ENCODE measurements around the gene MIA.
"Not testable (repeated sequence)": the region's sequence is repeated elsewhere in the genome, so short reads cannot be mapped to it uniquely, and the experiment has no call there.

Gene MIA

DNA sequence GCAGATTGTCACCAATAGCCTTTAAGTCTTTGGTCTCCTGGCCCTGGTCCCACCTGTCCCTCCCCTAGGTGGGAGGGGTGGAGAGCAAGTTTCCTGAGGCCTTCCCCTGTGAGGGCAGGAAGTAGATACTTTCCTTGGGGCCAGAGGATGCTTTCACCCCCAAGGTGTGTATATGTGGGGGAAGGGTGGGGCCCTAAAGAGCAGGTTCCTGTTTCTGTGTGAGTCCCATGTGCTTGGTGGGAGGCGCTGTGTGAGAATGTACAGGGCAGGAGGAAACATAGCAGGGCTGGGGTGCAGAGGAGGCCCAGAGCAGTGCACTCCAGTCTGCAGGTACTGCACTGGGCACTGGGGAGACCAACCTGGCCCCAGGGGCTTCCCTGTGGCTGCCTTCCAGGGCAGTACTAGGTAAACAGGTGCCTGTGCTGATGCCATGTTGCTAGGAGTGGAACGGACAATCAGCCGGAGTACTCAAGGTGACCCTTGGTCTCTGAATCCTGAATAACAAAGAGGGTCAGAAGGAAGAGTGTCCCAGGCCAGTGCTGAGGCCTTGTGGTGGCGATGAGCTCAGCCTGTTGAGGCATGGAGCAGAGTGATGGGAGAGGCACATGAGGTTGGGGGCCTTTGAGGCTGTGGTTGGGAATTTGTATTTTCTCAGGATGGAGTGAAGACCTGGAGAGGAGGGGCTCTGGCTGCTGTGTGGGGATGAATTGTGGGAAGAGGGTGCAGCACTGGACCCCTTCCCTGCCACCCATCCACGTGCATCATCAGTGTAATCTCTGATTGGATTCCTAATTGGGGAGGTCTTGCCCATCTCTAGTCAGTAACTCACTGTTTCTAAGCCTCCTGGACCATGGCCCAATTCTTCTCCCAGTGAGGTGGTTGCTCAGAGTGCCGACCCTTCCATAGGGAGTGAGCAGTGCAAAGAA lies 28.8 kb downstream of the MIA start:
- peak; percentile 57 for DNase-seq (ENCODE audit: low read depth)

DNA sequence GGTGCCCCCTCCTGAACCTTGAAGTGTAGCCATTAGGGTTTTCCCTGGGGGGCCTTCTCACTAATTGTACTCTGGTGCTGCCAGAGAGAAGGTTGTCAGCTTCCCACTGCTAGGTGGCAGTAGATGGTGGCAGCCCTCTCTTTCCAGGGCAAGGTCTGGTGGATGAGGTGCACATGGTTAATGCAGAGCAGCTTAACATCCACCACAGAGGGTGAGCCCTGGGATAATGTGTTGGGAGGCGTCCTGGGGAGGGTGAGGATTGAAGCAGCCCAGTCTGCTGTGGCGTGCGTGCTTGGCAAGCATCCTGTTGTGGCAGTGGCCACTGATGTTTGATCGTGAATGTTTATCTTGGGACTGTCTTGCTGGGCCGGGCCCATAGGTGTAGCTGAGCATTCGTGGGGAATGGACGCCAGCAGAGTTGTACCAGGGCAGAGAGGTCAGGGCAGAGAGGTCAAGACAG lies 29.5 kb downstream of the MIA start:
- no peak for DNase-seq (ENCODE audit: low read depth)

GRCh38 chr19:40805258-40805868 lies 30.0 kb downstream of the MIA start:
- DNase-seq (ENCODE audit: low read depth) = peak; percentile 40

GRCh38 chr19:40806423-40807146 lies 31.3 kb downstream of the MIA start:
- peak; percentile 65 for DNase-seq (ENCODE audit: low read depth)

- DNase-seq (ENCODE audit: low read depth) = no peak
Observed at GRCh38 chr19:40807147-40808020, 32.1 kb downstream of the MIA start.

DNA sequence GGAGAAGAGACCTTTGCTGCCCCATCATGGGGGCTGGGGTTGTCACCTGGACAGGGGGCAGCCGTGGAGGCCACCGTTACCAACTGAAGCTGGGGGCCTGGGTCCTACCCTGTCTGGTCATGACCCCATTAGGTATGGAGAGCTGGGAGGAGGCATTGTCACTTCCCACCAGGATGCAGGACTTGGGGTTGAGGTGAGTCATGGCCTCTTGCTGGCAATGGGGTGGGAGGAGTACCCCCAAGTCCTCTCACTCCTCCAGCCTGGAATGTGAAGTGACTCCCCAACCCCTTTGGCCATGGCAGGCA lies 32.7 kb downstream of the MIA start:
- no peak for DNase-seq (ENCODE audit: low read depth)

DNA sequence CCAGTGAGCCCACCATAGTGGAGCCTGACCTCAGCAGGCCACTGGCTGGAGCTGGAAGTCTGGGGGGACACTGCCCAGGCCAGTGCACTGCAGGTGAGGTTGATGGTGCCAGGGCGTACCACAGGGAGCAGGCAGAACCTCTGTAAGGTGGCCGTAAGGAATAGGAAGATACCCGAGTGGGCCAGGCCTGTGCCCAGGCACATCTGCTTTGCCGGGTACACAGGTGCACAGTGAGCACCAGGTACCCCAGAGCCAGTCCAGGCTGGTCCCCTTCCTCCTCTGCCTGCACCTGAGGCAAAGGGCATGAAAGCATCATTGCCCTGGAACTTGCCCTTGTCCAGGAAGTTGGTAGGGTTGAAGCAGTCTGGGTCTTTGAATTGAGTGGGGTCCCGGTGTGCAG lies 33.2 kb downstream of the MIA start:
- no peak for DNase-seq (ENCODE audit: low read depth)

DNA sequence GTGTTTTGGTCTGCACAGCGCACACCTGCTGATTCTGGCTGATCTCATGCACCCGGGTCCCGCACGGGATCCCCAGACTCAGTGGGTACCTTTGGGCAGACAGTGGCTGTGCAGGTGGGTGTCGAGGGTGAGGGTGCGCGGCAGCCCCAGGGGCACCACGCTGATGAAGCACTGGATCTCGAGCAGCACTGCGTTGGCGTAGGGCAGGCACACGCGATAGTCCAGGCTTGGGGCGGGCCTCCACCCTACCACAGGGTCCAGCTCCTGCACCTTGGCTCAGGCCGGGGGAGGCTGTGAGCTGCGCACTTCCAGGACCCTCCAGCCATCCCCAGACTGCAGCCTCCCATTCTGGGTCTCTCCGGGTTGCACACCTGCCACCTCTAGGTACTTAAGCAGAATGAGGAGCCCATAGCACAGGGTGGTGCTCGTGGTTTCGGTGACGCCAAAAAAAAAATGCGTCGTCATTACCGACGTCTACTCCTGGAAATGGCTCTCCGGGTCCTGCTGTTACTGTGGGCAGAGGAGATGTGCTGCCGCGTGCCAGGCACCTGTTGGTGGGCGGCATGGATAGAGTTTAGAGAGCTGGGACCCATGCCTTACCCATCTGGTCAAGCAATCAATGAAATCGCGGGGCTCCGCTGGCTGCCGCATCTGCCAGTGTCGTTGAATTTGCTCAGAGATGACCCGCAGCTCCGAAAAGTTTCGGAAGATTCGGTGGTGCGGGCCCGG lies 34.2 kb downstream of the MIA start:
- no peak for DNase-seq (ENCODE audit: low read depth)

DNA sequence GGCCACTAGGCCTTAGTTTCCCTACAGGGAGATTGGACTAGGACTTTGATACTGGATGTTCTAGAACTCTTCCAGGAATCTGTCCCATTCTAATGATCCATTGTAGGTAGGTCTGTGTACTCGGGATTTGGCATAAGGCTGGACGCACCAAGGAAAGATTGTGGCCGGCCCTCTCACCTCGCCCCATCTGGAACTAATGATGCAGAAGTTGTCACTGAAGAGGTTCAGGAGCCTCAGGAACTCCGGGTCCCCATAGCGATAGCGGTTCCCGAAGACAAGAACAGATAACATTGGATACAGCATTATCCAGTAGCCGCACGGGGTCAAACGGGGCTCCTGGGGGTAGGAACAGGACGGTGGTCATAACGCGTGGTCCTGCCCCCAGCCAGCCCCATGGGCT lies 34.8 kb downstream of the MIA start:
- no peak for DNase-seq (ENCODE audit: low read depth)

- not testable (repeated sequence) for DNase-seq (ENCODE audit: low read depth)
Observed at GRCh38 chr19:40810649-40811408, 35.5 kb downstream of the MIA start.

DNA sequence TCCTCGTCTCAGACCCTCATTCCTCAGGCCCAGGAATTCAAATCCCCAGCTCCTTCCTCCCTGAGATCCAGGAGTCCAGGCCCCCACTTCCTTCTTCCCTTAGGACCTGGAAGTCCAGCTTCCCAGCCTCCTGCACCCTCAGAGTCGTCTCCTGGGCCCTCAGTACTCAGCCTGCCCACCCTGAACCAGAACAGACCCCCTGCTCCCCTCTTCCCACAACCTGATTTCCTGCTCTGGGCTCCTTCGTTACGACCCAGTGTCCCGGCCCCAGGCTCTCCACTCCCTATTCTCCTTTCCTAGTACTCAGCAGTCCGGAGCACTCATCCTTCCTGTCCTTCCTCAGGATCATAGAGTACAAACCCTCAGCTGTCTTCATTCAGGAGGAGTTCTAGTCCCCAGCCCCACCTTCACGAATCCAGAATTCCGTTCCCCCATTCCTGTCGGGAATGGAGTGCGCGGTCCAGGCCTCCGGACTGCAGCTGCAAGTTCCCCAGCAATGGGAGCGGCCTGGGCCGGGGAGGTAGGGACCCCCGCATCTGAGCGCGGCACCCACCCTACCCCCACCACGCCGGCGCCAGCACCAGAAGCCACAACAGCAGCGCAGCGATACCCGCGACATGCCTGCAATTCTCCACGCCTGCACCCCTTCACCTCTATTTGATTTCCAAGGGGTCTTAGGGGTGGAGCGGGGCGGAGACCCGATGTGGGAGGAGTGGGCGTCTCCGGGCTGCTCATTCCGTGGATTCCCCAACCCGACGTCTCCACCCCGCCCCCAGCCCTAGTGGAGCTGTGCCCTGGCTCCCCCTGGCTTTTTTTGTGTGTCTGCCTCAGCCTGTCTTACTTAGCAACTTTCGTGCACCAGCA lies 36.4 kb downstream of the MIA start:
- no peak for DNase-seq (ENCODE audit: low read depth)

- DNase-seq (ENCODE audit: low read depth) = not testable (repeated sequence)
Observed at GRCh38 chr19:40812571-40812970, 37.2 kb downstream of the MIA start.

DNA sequence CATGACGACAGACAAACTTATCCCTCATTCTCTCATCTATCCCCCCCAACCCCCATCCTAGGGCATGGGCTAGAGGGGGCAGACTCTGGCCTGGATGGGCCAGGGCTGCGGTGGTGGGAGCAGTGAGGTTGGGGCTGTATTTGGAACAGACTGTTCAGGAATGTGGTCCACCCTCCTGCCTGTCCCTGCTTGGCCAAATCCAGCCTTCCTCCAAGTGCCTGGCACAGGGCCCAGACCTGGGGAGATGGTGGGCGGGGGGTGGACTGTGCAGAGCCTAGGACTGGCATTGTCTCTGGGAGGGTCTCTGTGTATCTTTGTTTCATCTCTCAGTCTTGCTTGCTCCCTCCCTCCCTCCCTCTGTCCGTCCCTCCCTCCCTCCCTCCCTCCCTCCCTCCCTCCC lies 37.9 kb downstream of the MIA start:
- DNase-seq (ENCODE audit: low read depth) = no peak

GRCh38 chr19:40815223-40815622 lies 39.9 kb downstream of the MIA start:
- DNase-seq (ENCODE audit: low read depth) = no peak

GRCh38 chr19:40818480-40819399 lies 43.4 kb downstream of the MIA start:
- DNase-seq (ENCODE audit: low read depth) = peak; percentile 60

GRCh38 chr19:40819479-40820234 lies 44.3 kb downstream of the MIA start:
- DNase-seq (ENCODE audit: low read depth) = not testable (repeated sequence)

- no peak for DNase-seq (ENCODE audit: low read depth)
Observed at GRCh38 chr19:40822161-40822560, 46.8 kb downstream of the MIA start.

Measured in activated T-helper 1 cell treated with Interleukin-2 at 50 U/mL for 16 hours (primary cell).